ENCODE results near the gene ASCC3. TPM values are rescaled to one million over a fixed set of nuclear protein-coding genes. Genes with fewer than 3 reads are reported as not detected.

ASCC3 gene
- total RNA-seq, 1 experiment from 2014 or later, result 40.5 TPM

DNA sequence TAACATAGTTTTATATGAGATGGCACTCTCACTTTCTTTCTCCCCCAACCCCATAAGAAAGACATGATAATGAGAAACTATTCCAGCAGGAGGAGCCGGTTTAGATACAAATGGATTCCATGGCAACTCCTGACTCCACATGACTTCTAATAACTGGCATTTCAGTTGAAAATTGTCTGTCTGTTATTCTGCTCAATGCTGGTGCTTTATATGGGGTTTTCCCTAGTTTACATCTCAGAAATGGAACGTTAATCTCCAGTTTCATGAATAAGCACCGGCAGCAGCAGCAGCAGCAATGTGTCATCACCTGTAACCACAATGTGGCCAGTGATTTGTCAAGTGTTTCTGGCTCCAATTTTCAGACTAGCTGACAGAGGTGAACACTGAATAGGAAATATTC lies 408.5 kb downstream of the ASCC3 start:
- ChIA-PET RAD21 (ENCODE audit: low non-redundant PET in 1 of 2, low total read pairs in 2 of 2, uncharacterized antibody in 2 of 2, unreplicated experiment in 2 of 2) (no interaction called here), POLR2A (no interaction called here), CTCF (interaction anchor here (1.6 kb wide), 1 partner anchor 12 kb away, joined by 7 read pairs; no protein-coding TSS in a partner anchor)
- DNase-seq (ENCODE audit: low read depth, low spot score) (no peak), ATAC-seq (peak; percentile 46)
- Histone ChIP-seq H3K9me3 (ENCODE audit: control insufficient read depth in 1 of 2, insufficient read depth in 1 of 2, low read depth in 1 of 2, low read length in 2 of 2) (no peaks in the 10 kb centered on the region), H3K27ac (ENCODE audit: low read depth, low read length) (no peak overlapping the region), H3K36me3 (ENCODE audit: control insufficient read depth in 1 of 2, insufficient read depth in 2 of 2, low read length in 2 of 2) (no peaks in the 10 kb centered on the region), H3K4me2 (ENCODE audit: low read length) (peak overlapping the region; percentile 18; the same call in 1 of the 2 replicates), H4K20me1 (ENCODE audit: insufficient read depth) (no peaks in the 10 kb centered on the region), H3K9ac (ENCODE audit: low read length) (no peak overlapping the region), H3K4me3 (replicated peaks in 1 of 2; ENCODE audit: low read depth in 1 of 2, low read length in 2 of 2) (no peak overlapping the region), H3K9me2 (ENCODE audit: insufficient read depth) (no peaks in the 10 kb centered on the region), H3K79me2 (ENCODE audit: insufficient read depth, low read length) (no peaks in the 10 kb centered on the region), H3K27me3 (ENCODE audit: insufficient read depth, low read length) (no peaks in the 10 kb centered on the region), H3K4me1 (ENCODE audit: control insufficient read depth in 1 of 2, insufficient read depth in 2 of 2, low read length in 2 of 2) (peaks cover 0 to 15% of the 10 kb centered on the region in 2 experiments; a peak in 2 of 4 replicates), H2AFZ (ENCODE audit: low read depth, low read length, poor library complexity, severe bottlenecking) (peak overlapping the region; percentile 44)
- TF ChIP-seq ZNF274 (IDR thresholded peaks at IDR 0.05; ENCODE audit: low read depth, low read length) (no peak), RAD21 (IDR thresholded peaks at IDR 0.05; ENCODE audit: low read depth) (no peak), JUND (IDR thresholded peaks at IDR 0.05) (no peak)
- TF ChIP-seq, protein P1, sequence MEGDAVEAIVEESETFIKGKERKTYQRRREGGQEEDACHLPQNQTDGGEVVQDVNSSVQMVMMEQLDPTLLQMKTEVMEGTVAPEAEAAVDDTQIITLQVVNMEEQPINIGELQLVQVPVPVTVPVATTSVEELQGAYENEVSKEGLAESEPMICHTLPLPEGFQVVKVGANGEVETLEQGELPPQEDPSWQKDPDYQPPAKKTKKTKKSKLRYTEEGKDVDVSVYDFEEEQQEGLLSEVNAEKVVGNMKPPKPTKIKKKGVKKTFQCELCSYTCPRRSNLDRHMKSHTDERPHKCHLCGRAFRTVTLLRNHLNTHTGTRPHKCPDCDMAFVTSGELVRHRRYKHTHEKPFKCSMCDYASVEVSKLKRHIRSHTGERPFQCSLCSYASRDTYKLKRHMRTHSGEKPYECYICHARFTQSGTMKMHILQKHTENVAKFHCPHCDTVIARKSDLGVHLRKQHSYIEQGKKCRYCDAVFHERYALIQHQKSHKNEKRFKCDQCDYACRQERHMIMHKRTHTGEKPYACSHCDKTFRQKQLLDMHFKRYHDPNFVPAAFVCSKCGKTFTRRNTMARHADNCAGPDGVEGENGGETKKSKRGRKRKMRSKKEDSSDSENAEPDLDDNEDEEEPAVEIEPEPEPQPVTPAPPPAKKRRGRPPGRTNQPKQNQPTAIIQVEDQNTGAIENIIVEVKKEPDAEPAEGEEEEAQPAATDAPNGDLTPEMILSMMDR (IDR thresholded peaks at IDR 0.05 in 2 of 3, conservative IDR thresholded peaks at IDR 0.05 in 1 of 3; ENCODE audit: borderline replicate concordance in 1 of 3, insufficient read depth in 1 of 3, low read depth in 2 of 3, low read length in 2 of 3), result peak in 2 of 3 experiments; percentile 10 to 41; a peak in 2 of 6 replicates
- no TSS peak for BruUV-seq (replicated peaks)
- intact Hi-C loops (cut with micrococcal nuclease), result no loop called here

DNA sequence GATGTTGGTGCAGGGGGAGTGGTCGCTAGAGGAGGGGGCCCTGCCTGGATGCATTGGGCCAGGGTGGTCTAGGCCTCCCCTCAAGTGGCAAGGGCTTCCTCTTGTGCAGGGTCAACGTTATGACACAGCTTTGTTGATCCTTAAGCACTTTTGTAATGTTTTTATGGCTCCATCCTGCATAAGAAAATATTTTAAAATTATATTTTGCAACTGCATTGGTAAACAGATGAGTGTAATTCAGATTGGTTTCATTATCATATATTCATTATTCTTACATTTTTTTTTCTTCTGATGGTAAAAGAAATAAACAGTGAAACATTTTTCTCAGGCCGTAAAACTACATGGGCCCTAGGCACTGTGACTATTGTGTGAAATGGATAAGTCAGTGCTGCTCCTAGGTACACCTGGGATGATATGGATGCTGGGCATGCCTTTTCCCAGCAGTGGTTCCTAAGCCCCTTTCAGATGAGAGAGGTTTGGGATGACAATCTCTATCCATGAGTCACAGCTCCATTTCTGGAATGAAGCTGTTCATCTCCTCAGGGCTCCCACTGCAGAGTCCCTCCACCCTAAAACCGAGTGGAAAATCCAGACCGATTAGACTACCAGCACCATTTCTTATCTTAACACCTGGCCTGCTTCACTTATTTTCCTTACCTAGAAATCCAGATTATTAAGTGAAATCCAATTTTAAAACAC lies 410.6 kb downstream of the ASCC3 start:
- POLR2A ChIA-PET, result no interaction called here
- no TSS peak for BruUV-seq (replicated peaks)
- TF ChIP-seq ELF1 (IDR thresholded peaks at IDR 0.05; ENCODE audit: borderline replicate concordance, low read depth) (no peak), CEBPB (IDR thresholded peaks at IDR 0.05; ENCODE audit: low read depth) (no peak), EGR1 (IDR thresholded peaks at IDR 0.05; ENCODE audit: low read depth) (no peak), SP1 (IDR thresholded peaks at IDR 0.05; ENCODE audit: low read depth) (no peak), EZH2 (IDR thresholded peaks at IDR 0.05) (no peak), CBX3 (IDR thresholded peaks at IDR 0.05; ENCODE audit: low read depth) (no peak), TCF7L2 (IDR thresholded peaks at IDR 0.05; ENCODE audit: borderline replicate concordance, extremely low read depth, insufficient read depth, insufficient read length) (no peak), SRF (IDR thresholded peaks at IDR 0.05; ENCODE audit: low read depth) (no peak)
- TF ChIP-seq, protein P2, sequence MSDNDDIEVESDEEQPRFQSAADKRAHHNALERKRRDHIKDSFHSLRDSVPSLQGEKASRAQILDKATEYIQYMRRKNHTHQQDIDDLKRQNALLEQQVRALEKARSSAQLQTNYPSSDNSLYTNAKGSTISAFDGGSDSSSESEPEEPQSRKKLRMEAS (IDR thresholded peaks at IDR 0.05), result no peak
- TF ChIP-seq, protein P3, sequence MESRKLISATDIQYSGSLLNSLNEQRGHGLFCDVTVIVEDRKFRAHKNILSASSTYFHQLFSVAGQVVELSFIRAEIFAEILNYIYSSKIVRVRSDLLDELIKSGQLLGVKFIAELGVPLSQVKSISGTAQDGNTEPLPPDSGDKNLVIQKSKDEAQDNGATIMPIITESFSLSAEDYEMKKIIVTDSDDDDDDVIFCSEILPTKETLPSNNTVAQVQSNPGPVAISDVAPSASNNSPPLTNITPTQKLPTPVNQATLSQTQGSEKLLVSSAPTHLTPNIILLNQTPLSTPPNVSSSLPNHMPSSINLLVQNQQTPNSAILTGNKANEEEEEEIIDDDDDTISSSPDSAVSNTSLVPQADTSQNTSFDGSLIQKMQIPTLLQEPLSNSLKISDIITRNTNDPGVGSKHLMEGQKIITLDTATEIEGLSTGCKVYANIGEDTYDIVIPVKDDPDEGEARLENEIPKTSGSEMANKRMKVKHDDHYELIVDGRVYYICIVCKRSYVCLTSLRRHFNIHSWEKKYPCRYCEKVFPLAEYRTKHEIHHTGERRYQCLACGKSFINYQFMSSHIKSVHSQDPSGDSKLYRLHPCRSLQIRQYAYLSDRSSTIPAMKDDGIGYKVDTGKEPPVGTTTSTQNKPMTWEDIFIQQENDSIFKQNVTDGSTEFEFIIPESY (IDR thresholded peaks at IDR 0.05; ENCODE audit: extremely low read depth, insufficient replicate concordance, low read length), result no peak

More for the DNA sequence above, 410.6 kb downstream of the ASCC3 start:
- no peak overlapping the region for H3K4me2 ChIP-seq (ENCODE audit: low read length)
- H2AFZ ChIP-seq (ENCODE audit: low read depth, low read length, poor library complexity, severe bottlenecking), result no peak overlapping the region
- H3K79me2 ChIP-seq (ENCODE audit: insufficient read depth, low read length), result no peaks in the 10 kb centered on the region
- CTCF ChIA-PET, result interaction anchor here (1.5 kb wide), 1 partner anchor 10 kb away, joined by 4 read pairs; no protein-coding TSS in a partner anchor
- H4K20me1 ChIP-seq (ENCODE audit: insufficient read depth), result no peaks in the 10 kb centered on the region
- intact Hi-C loops (cut with micrococcal nuclease), result no loop called here
- peaks cover 0 to 8% of the 10 kb centered on the region in 2 experiments; a peak in 2 of 4 replicates for H3K4me1 ChIP-seq (ENCODE audit: control insufficient read depth in 1 of 2, insufficient read depth in 2 of 2, low read length in 2 of 2)
- DNase-seq (ENCODE audit: low read depth, low spot score), result no peak
- H3K27me3 ChIP-seq (ENCODE audit: insufficient read depth, low read length), result no peaks in the 10 kb centered on the region
- no peaks in the 10 kb centered on the region for H3K9me2 ChIP-seq (ENCODE audit: insufficient read depth)
- no peak for ATAC-seq
- H3K27ac ChIP-seq (ENCODE audit: low read depth, low read length), result no peak overlapping the region
- RAD21 ChIA-PET (ENCODE audit: low non-redundant PET in 1 of 2, low total read pairs in 2 of 2, uncharacterized antibody in 2 of 2, unreplicated experiment in 2 of 2), result no interaction called here
- no peaks in the 10 kb centered on the region for H3K9me3 ChIP-seq (ENCODE audit: control insufficient read depth in 1 of 2, insufficient read depth in 1 of 2, low read depth in 1 of 2, low read length in 2 of 2)
- H3K36me3 ChIP-seq (ENCODE audit: control insufficient read depth in 1 of 2, insufficient read depth in 2 of 2, low read length in 2 of 2), result no peaks in the 10 kb centered on the region
- no peak overlapping the region for H3K4me3 ChIP-seq (replicated peaks in 1 of 2; ENCODE audit: low read depth in 1 of 2, low read length in 2 of 2)
- H3K9ac ChIP-seq (ENCODE audit: low read length), result no peak overlapping the region

Measured in HCT116 (cell line).